Loucy (cell line): Measurements from ENCODE around the gene SLC19A1.

Experiments
- H2AFZ ChIP-seq: fragments of 200-600 bp; sonication (generic); 2 replicates; pipeline ENCODE4 v1.6.0; 2016; ENCODE audit warnings: antibody characterized with exemption, mild to moderate bottlenecking, low read length, moderate library complexity
- H3F3A ChIP-seq: fragments of 200-600 bp; 2 replicates; pipeline ENCODE4 v1.6.0; 2016; ENCODE audit warnings: antibody characterized with exemption, low read depth, mild to moderate bottlenecking
- H3K27me3 ChIP-seq: fragments of 200-600 bp; sonication (generic); 2 replicates; pipeline ENCODE4 v1.6.1; 2014; ENCODE audit warnings: low read length, mild to moderate bottlenecking; ENCODE audit not compliant: insufficient read depth, poor library complexity, severe bottlenecking
- H3K36me3 ChIP-seq: fragments of 200-600 bp; sonication (generic); 2 replicates; pipeline ENCODE4 v1.6.1; 2016; ENCODE audit warnings: low read length; ENCODE audit not compliant: insufficient read depth
- H3K4me1 ChIP-seq: fragments of 200-600 bp; sonication (generic); 2 replicates; pipeline ENCODE4 v1.5.1; 2014; ENCODE audit warnings: low read length, mild to moderate bottlenecking; ENCODE audit not compliant: insufficient read depth, poor library complexity, severe bottlenecking
- H3K4me2 ChIP-seq: fragments of 200-600 bp; sonication (generic); 2 replicates; pipeline ENCODE4 v1.6.0; 2014; ENCODE audit warnings: antibody characterized with exemption, low read length, low read depth, mild to moderate bottlenecking; ENCODE audit not compliant: poor library complexity, severe bottlenecking
- H3K4me3 ChIP-seq: fragments of 200-600 bp; sonication (generic); 2 replicates; pipeline ENCODE4 v1.5.1; 2014; ENCODE audit warnings: low read length, mild to moderate bottlenecking, mixed read lengths; ENCODE audit not compliant: poor library complexity, severe bottlenecking
- H3K79me2 ChIP-seq: fragments of 200-600 bp; sonication (generic); 2 replicates; pipeline ENCODE4 v1.6.1; 2014; ENCODE audit warnings: low read length; ENCODE audit not compliant: insufficient read depth
- H3K9ac ChIP-seq: fragments of 200-600 bp; sonication (generic); 2 replicates; pipeline ENCODE4 v1.6.0; 2014; ENCODE audit warnings: mild to moderate bottlenecking, low read depth, low read length, moderate library complexity; ENCODE audit not compliant: poor library complexity, severe bottlenecking
- H3K9me2 ChIP-seq: fragments of 200-600 bp; sonication (generic); replicated peaks from 2 replicates; pipeline ENCODE4 v1.6.1; 2016; ENCODE audit warnings: low read depth, low read length, mixed read lengths
- H3K9me3 ChIP-seq: fragments of 200-600 bp; sonication (generic); 2 replicates; pipeline ENCODE4 v1.6.1; 2014; ENCODE audit warnings: mild to moderate bottlenecking, antibody characterized with exemption, low read length, low read depth; ENCODE audit not compliant: insufficient read depth
- H4K20me1 ChIP-seq: fragments of 200-600 bp; sonication (generic); 2 replicates; pipeline ENCODE4 v1.6.0; 2014; ENCODE audit warnings: antibody characterized with exemption, low read length, mild to moderate bottlenecking; ENCODE audit not compliant: insufficient read depth, poor library complexity, severe bottlenecking
- EZH2phosphoT487 ChIP-seq: fragments of 200-600 bp; IDR thresholded peaks from 2 replicates; pipeline ENCODE4 v1.6.1; 2018; ENCODE audit warnings: antibody characterized with exemption, mild to moderate bottlenecking, moderate library complexity, borderline replicate concordance
- TF ChIP-seq, protein P1 (sequence below): fragments of 200-600 bp; sonication (generic); conservative IDR thresholded peaks from 2 replicates; pipeline ENCODE4 v1.5.1; 2014; ENCODE audit warnings: mild to moderate bottlenecking, antibody characterized with exemption, low read length

The SLC19A1 gene

DNA sequence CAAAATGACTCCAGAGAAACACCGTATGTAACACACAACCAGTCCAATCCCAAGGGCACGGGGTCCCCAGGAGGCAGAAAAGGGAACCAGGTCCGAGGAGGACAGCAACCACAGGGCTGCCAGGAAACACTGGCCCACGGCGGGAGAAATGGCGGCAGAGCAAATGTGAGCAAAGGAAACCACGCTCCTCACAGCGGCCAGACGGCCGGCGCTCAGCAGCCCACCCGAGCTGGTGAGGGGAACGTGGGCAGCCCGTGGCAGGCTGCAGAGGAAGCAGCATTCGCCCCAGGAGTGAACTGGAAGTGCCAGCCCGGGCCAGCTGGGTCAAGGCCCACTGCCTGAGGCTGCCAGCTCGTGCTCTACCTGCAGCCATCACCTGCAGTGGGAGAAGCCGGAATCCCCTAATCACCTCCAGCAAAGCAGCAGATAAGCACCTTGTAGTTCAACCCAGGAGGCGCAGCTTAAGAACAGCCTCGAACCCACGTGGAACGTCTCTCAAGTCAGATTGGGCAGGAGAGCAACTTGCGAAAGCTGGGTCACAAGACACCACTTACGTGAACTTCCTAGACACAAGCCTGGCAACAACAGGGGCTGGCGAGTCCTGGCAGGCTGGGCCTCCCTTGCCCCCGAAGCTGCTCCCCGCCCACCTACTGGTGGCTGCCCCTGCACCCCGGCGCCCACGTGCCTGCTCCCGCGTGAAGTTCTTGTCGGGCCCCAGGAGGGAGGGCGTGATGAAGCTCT lies 6.7 kb downstream of the SLC19A1 start:
- Histone ChIP-seq H3K27me3 (no peaks in the 10 kb centered on the region), H3K36me3 (peaks cover 10% of the 10 kb centered on the region; the same call in 1 of the 2 replicates), H4K20me1 (peaks cover 11% of the 10 kb centered on the region), H3K79me2 (peaks cover 56% of the 10 kb centered on the region), H3K9me3 (no peaks in the 10 kb centered on the region), H3K4me1 (peaks cover 12% of the 10 kb centered on the region), H3K4me2 (no peak overlapping the region), H3K4me3 (no peak overlapping the region), H2AFZ (no peak overlapping the region), H3K9me2 (no peaks in the 10 kb centered on the region), H3K9ac (no peak overlapping the region), H3F3A (no peaks in the 10 kb centered on the region)
- no peak for TF ChIP-seq EZH2phosphoT487
- TF ChIP-seq, protein P1, sequence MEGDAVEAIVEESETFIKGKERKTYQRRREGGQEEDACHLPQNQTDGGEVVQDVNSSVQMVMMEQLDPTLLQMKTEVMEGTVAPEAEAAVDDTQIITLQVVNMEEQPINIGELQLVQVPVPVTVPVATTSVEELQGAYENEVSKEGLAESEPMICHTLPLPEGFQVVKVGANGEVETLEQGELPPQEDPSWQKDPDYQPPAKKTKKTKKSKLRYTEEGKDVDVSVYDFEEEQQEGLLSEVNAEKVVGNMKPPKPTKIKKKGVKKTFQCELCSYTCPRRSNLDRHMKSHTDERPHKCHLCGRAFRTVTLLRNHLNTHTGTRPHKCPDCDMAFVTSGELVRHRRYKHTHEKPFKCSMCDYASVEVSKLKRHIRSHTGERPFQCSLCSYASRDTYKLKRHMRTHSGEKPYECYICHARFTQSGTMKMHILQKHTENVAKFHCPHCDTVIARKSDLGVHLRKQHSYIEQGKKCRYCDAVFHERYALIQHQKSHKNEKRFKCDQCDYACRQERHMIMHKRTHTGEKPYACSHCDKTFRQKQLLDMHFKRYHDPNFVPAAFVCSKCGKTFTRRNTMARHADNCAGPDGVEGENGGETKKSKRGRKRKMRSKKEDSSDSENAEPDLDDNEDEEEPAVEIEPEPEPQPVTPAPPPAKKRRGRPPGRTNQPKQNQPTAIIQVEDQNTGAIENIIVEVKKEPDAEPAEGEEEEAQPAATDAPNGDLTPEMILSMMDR, result no peak

DNA sequence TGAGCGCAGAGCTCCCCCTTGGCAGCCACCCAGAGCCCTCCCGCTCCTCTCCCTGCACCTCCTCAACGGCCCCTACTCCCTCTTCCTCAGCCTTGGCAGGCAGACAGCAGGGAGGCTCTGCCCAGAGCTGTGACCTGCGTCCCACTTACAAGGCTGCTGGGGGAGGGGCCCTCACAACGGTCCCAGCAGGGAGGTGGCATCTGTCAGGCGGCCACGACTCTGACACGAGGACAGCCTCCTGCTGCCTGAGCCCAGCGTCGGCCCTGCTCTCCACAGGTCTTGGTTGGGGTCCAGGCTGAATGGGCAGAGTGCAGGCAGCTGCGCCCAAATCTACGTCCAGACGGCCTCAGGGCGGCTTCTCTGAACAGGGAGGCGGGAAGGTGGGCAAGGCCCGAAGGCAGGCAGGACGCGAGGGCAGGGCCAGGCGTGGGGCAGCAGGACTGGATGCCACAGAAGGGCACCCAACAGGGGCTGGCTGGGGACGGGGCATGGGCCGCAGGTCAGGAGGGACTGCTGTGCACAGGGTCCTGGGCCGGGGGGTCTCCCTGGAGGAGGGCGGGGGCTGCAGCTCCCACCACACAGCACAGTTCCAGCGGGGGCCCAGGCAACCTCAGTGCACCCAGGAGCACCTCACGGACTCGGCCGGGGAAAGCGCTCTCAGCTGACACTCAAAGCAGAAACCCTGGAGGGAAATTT lies 7.5 kb downstream of the SLC19A1 start:
- TF ChIP-seq, protein P1, result no peak
- no peak for TF ChIP-seq EZH2phosphoT487
- H3K9me2 ChIP-seq, result no peaks in the 10 kb centered on the region
- peaks cover 49% of the 10 kb centered on the region for H3K79me2 ChIP-seq
- no peaks in the 10 kb centered on the region for H3K9me3 ChIP-seq
- H3K9ac ChIP-seq, result no peak overlapping the region
- no peak overlapping the region for H3K4me3 ChIP-seq
- H3K4me1 ChIP-seq, result peaks cover 10% of the 10 kb centered on the region
- H3K36me3 ChIP-seq, result peaks cover 17% of the 10 kb centered on the region; the same call in 1 of the 2 replicates
- peaks cover 4% of the 10 kb centered on the region for H4K20me1 ChIP-seq
- H3K4me2 ChIP-seq, result no peak overlapping the region
- no peaks in the 10 kb centered on the region for H3K27me3 ChIP-seq
- H2AFZ ChIP-seq, result no peak overlapping the region
- H3F3A ChIP-seq, result no peaks in the 10 kb centered on the region

DNA sequence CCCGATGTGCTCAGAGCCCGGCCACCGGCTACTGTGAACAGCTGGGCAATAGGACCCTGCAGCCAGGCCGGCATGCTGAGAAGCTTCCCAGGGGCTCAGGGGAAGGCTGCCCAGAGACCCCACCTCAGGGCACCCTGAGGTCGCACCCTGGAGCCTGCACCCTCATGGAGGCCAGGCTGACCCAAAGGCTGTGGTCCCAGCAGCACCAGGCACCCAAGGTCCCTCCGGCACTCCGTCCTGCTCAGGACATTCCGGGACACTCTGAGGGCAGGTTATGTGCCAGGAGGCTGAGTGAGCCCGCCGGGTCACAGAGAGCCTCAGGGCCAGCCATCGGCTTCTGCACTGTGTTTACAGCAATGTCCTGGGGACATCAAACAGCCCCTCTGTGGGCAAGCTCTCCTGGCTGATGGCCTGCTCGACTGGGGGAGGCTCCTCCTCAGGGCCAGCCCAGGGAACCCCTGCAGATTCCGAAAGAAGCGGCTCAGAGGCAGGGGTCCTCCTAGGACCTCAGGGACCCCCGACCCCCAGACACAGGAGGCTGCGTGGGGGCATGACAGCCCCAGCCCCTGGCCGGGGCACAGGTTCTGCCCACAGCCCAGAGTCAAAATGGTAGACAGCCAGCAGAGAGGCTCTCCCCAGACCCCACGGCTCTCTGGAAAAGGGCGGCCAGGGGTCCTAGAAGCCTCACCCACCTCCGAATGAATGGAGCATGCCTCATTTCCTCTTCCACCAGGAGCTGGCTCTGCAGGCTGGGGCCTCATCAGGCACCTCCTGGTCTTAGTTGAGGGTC lies 8.2 kb downstream of the SLC19A1 start:
- H3K36me3 ChIP-seq, result peaks cover 24% of the 10 kb centered on the region; the same call in 1 of the 2 replicates
- H4K20me1 ChIP-seq, result no peaks in the 10 kb centered on the region
- TF ChIP-seq, protein P1, result no peak
- no peak for TF ChIP-seq EZH2phosphoT487
- no peak overlapping the region for H2AFZ ChIP-seq
- H3K9me3 ChIP-seq, result no peaks in the 10 kb centered on the region
- no peaks in the 10 kb centered on the region for H3K27me3 ChIP-seq
- peaks cover 10% of the 10 kb centered on the region for H3K4me1 ChIP-seq
- H3K9me2 ChIP-seq, result no peaks in the 10 kb centered on the region
- H3K79me2 ChIP-seq, result peaks cover 41% of the 10 kb centered on the region
- no peak overlapping the region for H3K9ac ChIP-seq
- H3K4me3 ChIP-seq, result no peak overlapping the region
- no peak overlapping the region for H3K4me2 ChIP-seq
- H3F3A ChIP-seq, result no peaks in the 10 kb centered on the region
